Erythroblast (primary cell): Measurements from ENCODE around the gene SULT1C3.

Experiments used
- GATA1 ChIP-seq: IDR thresholded peaks from 2 replicates; pipeline ENCODE4 v1.6.1; 2011; ENCODE audit warnings: low read depth, mild to moderate bottlenecking, control low read depth, low read length, moderate library complexity
- POLR2A ChIP-seq: IDR thresholded peaks from 2 replicates; pipeline ENCODE4 v1.6.1; 2011; ENCODE audit warnings: mild to moderate bottlenecking, low read length

GRCh38 chr2:108236676-108237335 lies 3.0 kb upstream of the SULT1C3 start:
- TF ChIP-seq POLR2A (no peak), GATA1 (no peak)
